NCI-H187 (cell line): ENCODE results near the gene PDGFRB.

ENCODE experiments used
- DNase-seq, 2 experiments: peaks; one replicate each; lab custom pipeline; 2025; lab: John Stamatoyannopoulos, UW

PDGFRB gene

GRCh38 chr5:150129813-150130492, 25.7 kb downstream of the PDGFRB start:
- DNase-seq: no peak

GRCh38 chr5:150129454-150129812, 26.2 kb downstream of the PDGFRB start:
- no peak for DNase-seq

DNA sequence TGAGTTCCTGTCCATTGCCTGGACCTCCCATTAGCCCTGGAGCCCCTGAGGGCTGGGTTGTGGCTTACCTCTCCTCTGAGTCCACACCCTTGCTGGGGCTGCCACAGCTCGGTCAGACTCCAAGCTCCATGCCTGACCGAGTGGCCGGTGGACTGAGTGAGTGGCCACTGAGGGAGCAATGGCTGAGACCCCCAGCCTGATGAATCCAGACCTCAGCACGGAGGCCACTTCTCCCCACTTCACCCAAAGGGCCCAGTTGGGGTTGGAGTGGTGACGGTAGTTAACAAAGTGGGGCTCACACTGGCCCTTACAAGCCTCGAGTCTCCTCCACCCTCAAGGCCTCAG, 28.8 kb downstream of the PDGFRB start:
- no peak for DNase-seq

- no peak for DNase-seq
Observed at GRCh38 chr5:150126199-150126920, 29.3 kb downstream of the PDGFRB start.

GRCh38 chr5:150125334-150125733, 30.3 kb downstream of the PDGFRB start:
- DNase-seq: no peak

DNA sequence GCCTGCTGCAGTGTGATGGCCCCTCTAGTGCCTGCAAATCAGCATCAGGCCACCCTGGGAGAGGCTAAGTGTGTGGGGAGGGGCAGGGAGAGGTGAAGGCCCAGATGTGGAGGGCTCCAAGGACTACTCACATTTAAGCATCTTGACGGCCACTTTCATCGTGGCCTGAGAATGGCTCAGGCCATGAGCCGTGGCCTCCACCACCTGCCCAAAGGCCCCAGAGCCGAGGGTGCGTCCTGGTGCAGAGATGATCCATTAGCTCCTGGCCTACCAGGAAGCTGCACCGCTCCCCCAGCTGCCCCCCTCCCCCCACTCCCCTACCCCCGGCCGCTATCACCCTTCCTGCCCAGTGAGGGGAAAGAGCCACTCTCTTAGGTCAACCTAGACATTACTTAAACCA, 31.0 kb downstream of the PDGFRB start:
- DNase-seq: no peak

GRCh38 chr5:150124111-150124557, 31.5 kb downstream of the PDGFRB start:
- DNase-seq: no peak

- DNase-seq: no peak
Observed at GRCh38 chr5:150123542-150123941, 32.1 kb downstream of the PDGFRB start.

DNA sequence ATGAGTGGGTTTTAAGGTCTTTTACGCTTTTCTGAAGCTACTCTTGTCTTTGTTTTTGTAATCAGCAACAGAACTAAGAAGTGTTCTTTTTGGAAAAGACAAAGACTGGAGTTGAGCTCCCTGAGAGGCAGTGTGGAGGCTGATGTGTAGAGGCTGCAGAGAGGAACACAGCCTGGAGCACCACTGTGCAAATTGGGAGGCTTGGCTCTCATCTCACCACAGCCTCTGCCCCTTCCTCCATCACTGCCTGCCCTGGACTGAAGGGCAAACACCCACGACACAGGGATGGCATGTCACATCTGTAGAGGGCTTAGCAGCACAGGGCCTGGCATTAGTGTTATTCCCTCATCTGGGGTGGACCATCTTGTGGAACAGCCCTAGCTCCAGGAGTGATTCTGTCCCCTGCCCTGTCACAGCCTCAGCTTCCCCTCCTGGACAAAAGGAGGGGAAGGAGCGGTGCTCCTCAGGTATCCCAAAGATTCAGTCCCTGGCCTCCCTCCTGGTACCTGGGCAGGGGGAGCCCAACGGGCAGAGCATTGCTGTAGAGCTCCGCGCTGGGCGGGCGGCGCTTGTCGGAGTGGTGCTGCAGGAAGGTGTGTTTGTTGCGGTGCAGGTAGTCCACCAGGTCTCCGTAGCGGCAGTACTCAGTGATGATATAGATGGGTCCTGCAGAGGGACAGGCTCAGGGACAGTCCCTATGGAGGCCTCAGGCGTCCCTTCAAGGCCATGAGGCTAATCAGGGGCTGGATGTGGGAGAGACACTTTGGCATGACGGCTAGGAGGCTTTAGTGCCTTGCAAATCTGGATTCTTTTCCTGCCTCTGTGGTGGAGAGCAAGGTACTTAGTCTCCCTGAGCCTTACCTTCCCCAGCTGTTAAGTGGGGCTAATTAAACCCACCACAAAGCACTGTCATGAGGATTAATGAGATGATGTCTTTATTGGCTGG, 32.8 kb downstream of the PDGFRB start:
- no peak for DNase-seq

DNA sequence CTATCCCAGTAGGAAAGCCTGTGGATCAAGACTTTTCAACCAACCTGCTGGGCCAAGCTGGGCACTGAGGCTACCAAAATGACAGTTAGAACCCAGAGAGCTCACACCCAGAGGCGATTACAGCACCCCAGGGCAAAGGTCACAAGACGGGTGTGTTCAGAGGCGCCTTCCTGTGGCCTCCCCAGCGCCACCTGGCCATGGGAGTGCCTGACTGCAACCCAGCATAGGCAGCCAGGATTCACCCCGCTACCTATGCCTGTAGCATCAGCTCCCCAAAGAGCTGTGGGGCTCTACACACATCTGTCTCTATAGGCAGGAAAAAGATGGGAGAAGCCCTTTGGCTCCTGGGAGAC, 33.5 kb downstream of the PDGFRB start:
- DNase-seq: no peak

- no peak for DNase-seq
Observed at GRCh38 chr5:150121448-150122157, 34.0 kb downstream of the PDGFRB start.

DNA sequence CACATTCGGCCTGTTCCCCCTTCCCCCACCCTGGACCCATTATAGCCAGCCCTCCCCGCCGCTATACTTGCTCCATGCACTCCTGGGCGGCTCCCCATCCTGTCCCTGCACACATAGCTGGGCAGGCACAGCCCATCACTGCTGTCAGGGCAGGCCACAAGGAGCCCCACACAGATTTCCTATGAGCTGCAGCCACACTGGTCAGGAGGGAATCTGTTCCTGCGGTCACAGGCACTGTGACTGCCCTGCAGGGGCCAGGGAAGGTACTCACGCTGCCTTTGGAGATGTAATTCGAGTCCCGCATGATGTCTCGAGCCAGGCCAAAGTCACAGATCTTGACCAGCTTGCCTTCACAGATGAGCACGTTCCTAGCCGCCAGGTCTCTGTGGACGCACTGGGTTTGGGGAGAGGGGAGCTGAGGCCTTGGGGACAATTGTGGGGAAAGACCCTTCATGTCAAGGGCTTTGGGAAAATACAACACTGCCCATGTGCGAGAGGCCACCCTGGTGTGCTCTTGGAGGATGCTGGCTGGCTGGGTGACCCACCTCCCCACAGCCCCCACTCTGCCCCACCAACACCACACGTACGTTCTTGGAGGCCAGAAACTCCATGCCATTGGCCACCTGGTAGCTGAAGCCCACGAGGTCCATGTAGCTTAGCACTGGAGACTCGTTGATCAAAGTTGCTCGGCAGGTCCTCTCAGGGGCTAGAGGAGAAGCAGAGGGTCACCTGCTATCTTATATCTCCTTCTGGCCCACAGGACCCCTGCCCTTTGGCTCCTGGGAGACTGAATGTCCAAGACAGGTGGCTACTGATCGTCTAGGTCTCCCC, 34.8 kb downstream of the PDGFRB start:
- DNase-seq: no peak

- DNase-seq: no peak
Observed at GRCh38 chr5:150120062-150120441, 35.6 kb downstream of the PDGFRB start.

DNA sequence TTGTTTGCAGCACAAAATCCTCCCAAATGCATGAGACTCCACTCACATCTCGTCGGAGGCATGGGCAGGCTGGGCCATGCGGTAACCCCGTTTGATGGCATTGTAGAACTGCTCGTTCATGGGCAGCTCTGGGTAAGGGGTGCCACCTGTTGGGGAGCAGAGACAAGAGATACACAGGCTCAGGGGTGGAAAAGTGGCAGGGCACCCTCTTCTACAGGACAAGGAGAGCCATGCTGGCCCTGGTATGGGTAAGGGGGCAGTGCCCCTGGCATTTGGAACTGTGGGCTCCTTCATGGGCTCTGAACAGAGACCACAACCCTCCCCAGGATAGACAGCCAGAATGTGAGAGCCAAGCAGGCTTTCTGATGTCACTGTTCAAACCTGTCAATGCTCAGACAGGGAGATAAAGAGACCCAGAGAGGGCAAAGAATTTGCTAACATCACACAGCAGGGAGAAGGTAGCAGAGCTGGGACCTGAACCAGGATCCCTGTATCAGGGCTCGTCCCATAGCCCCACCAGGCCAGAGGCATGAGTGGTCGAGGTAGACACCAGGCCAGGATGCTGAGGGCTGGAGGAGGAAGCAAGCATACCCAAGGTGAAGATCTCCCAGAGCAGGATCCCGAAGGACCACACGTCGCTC, 36.1 kb downstream of the PDGFRB start:
- no peak for DNase-seq

DNA sequence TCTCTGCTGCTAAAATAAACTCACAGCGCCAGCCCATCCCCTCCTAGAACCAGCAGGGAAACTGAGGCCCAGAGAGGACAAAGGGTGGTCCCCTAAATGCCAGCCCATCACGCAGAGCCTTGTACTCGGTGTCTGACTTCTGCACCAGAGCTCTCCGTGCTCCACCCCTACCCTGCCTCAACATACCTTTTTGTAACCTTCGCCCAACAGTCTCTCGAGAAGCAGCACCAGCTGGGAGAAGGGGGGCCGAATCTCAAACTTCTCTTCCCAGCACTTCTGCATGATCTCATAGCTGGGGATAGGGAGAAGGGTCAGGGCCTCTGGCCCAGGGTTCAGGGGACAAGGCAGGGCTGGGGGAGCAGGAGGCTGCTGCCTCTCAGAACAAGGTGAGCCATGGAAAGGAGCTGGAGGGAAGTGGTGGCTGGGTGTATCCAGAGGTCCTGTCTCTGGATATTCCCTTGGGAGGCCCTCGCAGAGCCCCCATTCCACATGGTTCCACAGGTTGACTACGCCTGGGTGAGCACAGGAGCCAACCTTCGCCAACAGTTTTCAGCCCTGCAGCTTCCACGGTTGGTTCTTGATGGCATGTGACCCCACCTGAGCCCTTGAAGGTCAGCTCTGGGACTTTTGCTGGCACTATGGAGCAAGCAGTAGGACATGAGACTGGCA, 37.0 kb downstream of the PDGFRB start:
- DNase-seq: no peak

- no peak for DNase-seq
Observed at GRCh38 chr5:150117945-150118560, 37.6 kb downstream of the PDGFRB start.

DNA sequence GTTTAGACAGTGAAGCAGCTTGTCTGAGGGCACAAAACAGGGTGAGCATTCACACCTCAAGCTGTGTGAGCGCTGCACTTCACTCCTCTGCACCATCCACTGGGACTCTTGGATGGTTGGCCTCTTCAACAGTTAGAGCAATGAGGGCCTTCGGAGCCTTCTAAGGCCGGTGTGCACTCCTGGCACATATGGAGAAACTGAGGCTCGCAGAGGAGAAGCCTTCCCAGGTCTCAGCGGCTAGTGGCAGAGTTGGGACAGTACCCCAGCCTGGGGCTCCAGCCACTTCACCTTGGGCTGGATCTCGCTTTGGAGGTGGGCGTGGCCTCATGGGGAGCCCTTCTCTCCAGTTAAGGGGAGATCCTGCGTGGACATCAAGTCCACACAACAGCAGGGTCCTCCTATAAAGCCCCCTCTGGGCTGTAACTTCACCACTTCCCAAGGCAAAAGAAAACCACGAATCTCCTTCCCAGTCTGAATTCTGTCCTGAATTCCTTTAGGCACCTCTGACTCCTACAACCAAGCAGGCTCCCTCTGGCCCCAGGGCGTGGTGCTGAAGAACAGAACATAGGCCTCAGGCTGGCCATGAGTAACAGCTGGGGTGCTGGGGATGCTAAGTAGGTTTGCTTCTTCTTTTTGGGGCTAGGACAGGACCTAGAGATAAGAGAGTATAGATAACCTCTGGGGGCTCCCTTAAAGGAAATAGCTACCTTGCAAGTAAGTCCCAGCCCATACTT, 38.8 kb downstream of the PDGFRB start:
- no peak for DNase-seq

DNA sequence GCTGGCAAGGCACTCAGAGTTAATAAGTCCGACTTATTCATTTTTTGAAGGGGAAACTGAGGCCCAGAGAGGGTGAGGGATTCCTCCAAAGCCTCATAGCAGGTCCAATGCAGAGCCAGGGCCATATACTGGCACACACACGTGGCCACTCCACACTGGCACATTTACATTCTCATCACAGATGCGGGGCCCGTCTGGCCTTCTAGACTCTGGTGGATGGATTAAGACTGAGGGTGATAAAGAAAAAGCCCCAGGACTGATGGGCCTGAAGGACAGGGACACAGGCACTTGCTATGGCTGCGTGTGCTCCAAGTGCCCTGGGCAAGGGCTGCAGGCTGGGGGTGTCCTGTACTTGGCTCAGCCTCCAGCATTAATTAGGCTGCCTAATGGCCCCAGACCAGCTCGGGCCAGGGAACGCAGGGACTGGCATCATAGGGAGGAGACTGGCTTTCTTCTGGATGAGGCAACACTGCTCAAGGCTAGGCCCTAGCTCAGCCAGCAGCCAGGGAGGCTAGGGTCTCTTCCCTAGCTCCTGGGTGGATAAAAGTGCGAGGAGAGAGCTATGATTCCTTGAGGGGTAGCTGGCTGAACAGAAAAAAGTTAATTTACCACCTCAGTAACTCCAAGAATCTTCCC, 40.8 kb downstream of the PDGFRB start:
- DNase-seq: no peak
